ENCODE results near the gene TOP2B. TPM values are rescaled to one million over a fixed set of nuclear protein-coding genes. Genes with fewer than 3 reads are reported as not detected.

TOP2B gene
- total RNA-seq, 1 experiment from 2014 or later, result 49.7 TPM

GRCh38 chr3:25572919-25573385 is 91.8 kb downstream of the TOP2B start:
- in situ Hi-C loops (cut with HindIII; ENCODE audit: low pct_unique_long_range_greater_than_20kb, low sequenced_read_pairs), result no loop called here
- no peak for DNase-seq (ENCODE audit: low read depth)

GRCh38 chr3:25572336-25572735 is 92.4 kb downstream of the TOP2B start:
- DNase-seq (ENCODE audit: low read depth), result no peak
- in situ Hi-C loops (cut with HindIII; ENCODE audit: low pct_unique_long_range_greater_than_20kb, low sequenced_read_pairs), result no loop called here

GRCh38 chr3:25571285-25571684 is 93.4 kb downstream of the TOP2B start:
- no peak for DNase-seq (ENCODE audit: low read depth)
- in situ Hi-C loops (cut with HindIII; ENCODE audit: low pct_unique_long_range_greater_than_20kb, low sequenced_read_pairs), result no loop called here

GRCh38 chr3:25568525-25569078 is 96.1 kb downstream of the TOP2B start:
- in situ Hi-C loops (cut with HindIII; ENCODE audit: low pct_unique_long_range_greater_than_20kb, low sequenced_read_pairs), result no loop called here
- no peak for DNase-seq (ENCODE audit: low read depth)

GRCh38 chr3:25567806-25568524 is 96.7 kb downstream of the TOP2B start:
- no peak for DNase-seq (ENCODE audit: low read depth)
- in situ Hi-C loops (cut with HindIII; ENCODE audit: low pct_unique_long_range_greater_than_20kb, low sequenced_read_pairs), result no loop called here

- DNase-seq (ENCODE audit: low read depth), result no peak
- in situ Hi-C loops (cut with HindIII; ENCODE audit: low pct_unique_long_range_greater_than_20kb, low sequenced_read_pairs), result no loop called here
Observed at GRCh38 chr3:25567388-25567787, 97.3 kb downstream of the TOP2B start.

GRCh38 chr3:25566358-25566920 is 98.3 kb downstream of the TOP2B start:
- in situ Hi-C loops (cut with HindIII; ENCODE audit: low pct_unique_long_range_greater_than_20kb, low sequenced_read_pairs), result no loop called here
- no peak for DNase-seq (ENCODE audit: low read depth)

- in situ Hi-C loops (cut with HindIII; ENCODE audit: low pct_unique_long_range_greater_than_20kb, low sequenced_read_pairs), result no loop called here
- DNase-seq (ENCODE audit: low read depth), result no peak
Observed at GRCh38 chr3:25565807-25566206, 98.9 kb downstream of the TOP2B start.

- no peak for DNase-seq (ENCODE audit: low read depth)
- in situ Hi-C loops (cut with HindIII; ENCODE audit: low pct_unique_long_range_greater_than_20kb, low sequenced_read_pairs), result no loop called here
Observed at GRCh38 chr3:25564075-25564474, 100.6 kb downstream of the TOP2B start.

GRCh38 chr3:25563601-25564000 is 101.1 kb downstream of the TOP2B start:
- DNase-seq (ENCODE audit: low read depth), result no peak
- in situ Hi-C loops (cut with HindIII; ENCODE audit: low pct_unique_long_range_greater_than_20kb, low sequenced_read_pairs), result no loop called here

- in situ Hi-C loops (cut with HindIII; ENCODE audit: low pct_unique_long_range_greater_than_20kb, low sequenced_read_pairs), result no loop called here
- DNase-seq (ENCODE audit: low read depth), result no peak
Observed at GRCh38 chr3:25558796-25559195, 105.9 kb downstream of the TOP2B start.

- in situ Hi-C loops (cut with HindIII; ENCODE audit: low pct_unique_long_range_greater_than_20kb, low sequenced_read_pairs), result no loop called here
- DNase-seq (ENCODE audit: low read depth), result no peak
Observed at GRCh38 chr3:25558121-25558520, 106.6 kb downstream of the TOP2B start.

GRCh38 chr3:25557694-25558093 is 107.0 kb downstream of the TOP2B start:
- in situ Hi-C loops (cut with HindIII; ENCODE audit: low pct_unique_long_range_greater_than_20kb, low sequenced_read_pairs), result no loop called here
- no peak for DNase-seq (ENCODE audit: low read depth)

- in situ Hi-C loops (cut with HindIII; ENCODE audit: low pct_unique_long_range_greater_than_20kb, low sequenced_read_pairs), result no loop called here
- no peak for DNase-seq (ENCODE audit: low read depth)
Observed at GRCh38 chr3:25556447-25556846, 108.3 kb downstream of the TOP2B start.

- DNase-seq (ENCODE audit: low read depth), result no peak
- in situ Hi-C loops (cut with HindIII; ENCODE audit: low pct_unique_long_range_greater_than_20kb, low sequenced_read_pairs), result no loop called here
Observed at GRCh38 chr3:25555695-25556437, 108.8 kb downstream of the TOP2B start.

GRCh38 chr3:25554376-25554775 is 110.3 kb downstream of the TOP2B start:
- in situ Hi-C loops (cut with HindIII; ENCODE audit: low pct_unique_long_range_greater_than_20kb, low sequenced_read_pairs), result no loop called here
- no peak for DNase-seq (ENCODE audit: low read depth)

- no peak for DNase-seq (ENCODE audit: low read depth)
- in situ Hi-C loops (cut with HindIII; ENCODE audit: low pct_unique_long_range_greater_than_20kb, low sequenced_read_pairs), result no loop called here
Observed at GRCh38 chr3:25552251-25552650, 112.5 kb downstream of the TOP2B start.

GRCh38 chr3:25548836-25549235 is 115.9 kb downstream of the TOP2B start:
- no peak for DNase-seq (ENCODE audit: low read depth)
- in situ Hi-C loops (cut with HindIII; ENCODE audit: low pct_unique_long_range_greater_than_20kb, low sequenced_read_pairs), result no loop called here

Measured in Caki2 (cell line).